Mesothelial cell of epicardium (in vitro differentiated cells): ENCODE data around the gene SNX1. TPM values are rescaled to one million over a fixed set of nuclear protein-coding genes. Genes with fewer than 3 reads are reported as not detected.
A peak's percentile ranks its signal among the peaks of the same experiment; 100 is the strongest.
"Not testable (repeated sequence)": the region's sequence is repeated elsewhere in the genome, so short reads cannot be mapped to it uniquely, and the experiment has no call there.

Experiments used
- DNase-seq, 2 experiments: peaks; one replicate each; pipeline ENCODE4 v3.0.0; 2021; ENCODE audit warnings: low spot score in 2 of 2; ENCODE audit not compliant: unreplicated experiment in 2 of 2
- H3K27ac Mint-ChIP-seq: 2 replicates; pipeline ENCODE4 v1.8.0; 2021; ENCODE audit warnings: mixed read lengths
- H3K27me3 Mint-ChIP-seq: 2 replicates; pipeline ENCODE4 v1.8.0; 2021; ENCODE audit warnings: low read depth, mixed read lengths
- H3K36me3 Mint-ChIP-seq: 2 replicates; pipeline ENCODE4 v1.8.0; 2021; ENCODE audit warnings: mixed read lengths
- H3K4me1 Mint-ChIP-seq: 2 replicates; pipeline ENCODE4 v1.8.0; 2021; ENCODE audit warnings: mixed read lengths
- H3K4me3 Mint-ChIP-seq: 2 replicates; pipeline ENCODE4 v1.8.0; 2021; ENCODE audit warnings: mild to moderate bottlenecking, moderate library complexity, mixed read lengths
- H3K9me3 Mint-ChIP-seq: 2 replicates; pipeline ENCODE4 v1.8.0; 2021; ENCODE audit warnings: mixed read lengths
- total RNA-seq: library from RNA; stranded (reverse); gene quantifications from 3 replicates; pipeline ENCODE4 v1.2.1, GENCODE V29; 2021
- TF ChIP-seq, protein P1 (sequence below): fragments of 200-600 bp; sonication (generic); IDR thresholded peaks from one replicate; pipeline ENCODE4 v1.5.0; 2021; ENCODE audit warnings: antibody characterized with exemption; ENCODE audit not compliant: unreplicated experiment

Gene SNX1
- total RNA-seq, 1 donor from 2014 or later = 93.6 TPM

DNA sequence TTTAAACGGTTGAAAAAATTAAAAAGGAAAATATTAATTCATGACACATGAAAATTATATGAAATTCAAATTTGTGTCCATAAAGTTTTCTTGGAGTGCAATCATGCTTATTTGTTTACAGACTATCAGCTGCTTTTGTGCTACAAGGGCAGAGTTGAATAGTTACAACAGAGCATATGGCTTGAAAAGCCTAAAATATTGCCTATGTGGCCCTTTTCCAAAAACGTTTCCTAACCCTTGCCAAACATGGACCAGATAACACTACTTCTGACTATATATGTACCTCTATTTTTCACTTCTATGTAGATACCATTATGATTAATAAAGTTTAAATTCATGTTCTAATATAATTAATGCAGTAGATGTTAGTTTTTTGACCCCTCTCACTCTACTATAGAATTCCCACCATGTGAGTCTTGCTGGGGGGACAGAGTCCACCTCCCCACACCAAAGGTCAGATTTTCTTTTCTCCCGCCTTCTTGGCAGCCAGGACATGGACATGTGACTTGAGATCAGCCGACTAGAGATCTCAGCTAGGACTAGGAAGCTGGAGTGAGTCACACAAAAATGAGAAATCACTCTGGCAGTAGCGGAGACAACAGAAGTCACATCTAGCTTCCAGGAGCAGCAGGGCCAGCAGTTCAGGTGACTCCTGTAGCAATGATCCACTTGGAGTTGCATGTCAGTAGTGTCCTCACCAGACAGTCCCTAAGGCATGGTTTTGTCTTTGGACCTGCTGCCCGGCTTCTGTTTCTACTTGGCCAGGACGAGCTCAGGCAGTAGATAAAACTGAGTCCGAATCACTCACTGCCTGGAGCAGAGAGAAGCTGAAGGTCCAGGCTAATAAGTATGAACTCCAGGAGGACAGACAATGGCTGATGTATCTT is 24.6 kb upstream of the SNX1 start:
- Mint-ChIP-seq H3K4me3 (no peak overlapping the region), H3K4me1 (no peaks in the 10 kb centered on the region), H3K27me3 (peaks cover 4% of the 10 kb centered on the region), H3K36me3 (peaks cover 24% of the 10 kb centered on the region), H3K27ac (no peak overlapping the region), H3K9me3 (no peaks in the 10 kb centered on the region)
- no peak for DNase-seq
- TF ChIP-seq, protein P1, sequence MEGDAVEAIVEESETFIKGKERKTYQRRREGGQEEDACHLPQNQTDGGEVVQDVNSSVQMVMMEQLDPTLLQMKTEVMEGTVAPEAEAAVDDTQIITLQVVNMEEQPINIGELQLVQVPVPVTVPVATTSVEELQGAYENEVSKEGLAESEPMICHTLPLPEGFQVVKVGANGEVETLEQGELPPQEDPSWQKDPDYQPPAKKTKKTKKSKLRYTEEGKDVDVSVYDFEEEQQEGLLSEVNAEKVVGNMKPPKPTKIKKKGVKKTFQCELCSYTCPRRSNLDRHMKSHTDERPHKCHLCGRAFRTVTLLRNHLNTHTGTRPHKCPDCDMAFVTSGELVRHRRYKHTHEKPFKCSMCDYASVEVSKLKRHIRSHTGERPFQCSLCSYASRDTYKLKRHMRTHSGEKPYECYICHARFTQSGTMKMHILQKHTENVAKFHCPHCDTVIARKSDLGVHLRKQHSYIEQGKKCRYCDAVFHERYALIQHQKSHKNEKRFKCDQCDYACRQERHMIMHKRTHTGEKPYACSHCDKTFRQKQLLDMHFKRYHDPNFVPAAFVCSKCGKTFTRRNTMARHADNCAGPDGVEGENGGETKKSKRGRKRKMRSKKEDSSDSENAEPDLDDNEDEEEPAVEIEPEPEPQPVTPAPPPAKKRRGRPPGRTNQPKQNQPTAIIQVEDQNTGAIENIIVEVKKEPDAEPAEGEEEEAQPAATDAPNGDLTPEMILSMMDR = no peak

DNA sequence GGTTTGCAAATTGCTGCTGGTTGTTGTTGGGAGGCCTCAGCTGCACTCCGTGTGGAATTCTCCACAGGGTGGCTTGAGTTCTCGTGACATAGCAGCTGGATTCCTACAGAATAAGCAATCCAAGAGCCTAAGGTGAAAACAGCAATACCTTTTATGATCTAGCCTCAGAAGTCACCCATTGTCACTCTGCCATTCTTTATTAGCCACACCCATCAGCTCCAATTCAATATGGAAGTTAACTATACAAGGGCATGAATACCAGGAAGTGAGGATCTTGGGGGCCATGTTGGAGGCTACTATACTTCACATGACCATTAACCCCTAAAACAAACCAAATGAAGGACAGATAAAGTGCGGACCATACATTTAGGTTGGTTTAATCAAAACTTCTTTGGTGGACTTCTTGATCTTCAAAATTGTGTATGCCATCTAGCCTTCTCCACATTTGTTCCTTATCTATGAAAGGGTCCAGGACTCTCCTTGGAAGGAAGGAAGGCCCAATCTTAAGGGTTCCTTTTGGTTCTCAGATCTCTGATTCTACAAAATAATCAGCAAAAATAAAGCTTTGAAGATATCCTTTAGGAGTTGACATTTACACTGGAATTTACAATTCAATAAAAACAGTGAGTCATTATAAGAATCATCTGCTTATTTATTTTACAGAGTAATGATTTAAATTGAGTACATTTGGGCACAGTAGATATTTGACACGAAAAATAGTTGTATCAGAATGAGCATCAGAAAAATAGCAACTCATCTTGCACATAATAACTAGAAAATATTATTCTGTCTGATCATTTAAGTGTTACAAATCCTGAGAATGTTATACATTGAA is 23.6 kb upstream of the SNX1 start:
- H3K4me1 Mint-ChIP-seq = no peaks in the 10 kb centered on the region
- TF ChIP-seq, protein P1 = no peak
- DNase-seq = no peak
- peaks cover 4% of the 10 kb centered on the region for H3K27me3 Mint-ChIP-seq
- no peak overlapping the region for H3K4me3 Mint-ChIP-seq
- H3K36me3 Mint-ChIP-seq = peaks cover 25% of the 10 kb centered on the region
- H3K27ac Mint-ChIP-seq = no peak overlapping the region
- no peaks in the 10 kb centered on the region for H3K9me3 Mint-ChIP-seq

DNA sequence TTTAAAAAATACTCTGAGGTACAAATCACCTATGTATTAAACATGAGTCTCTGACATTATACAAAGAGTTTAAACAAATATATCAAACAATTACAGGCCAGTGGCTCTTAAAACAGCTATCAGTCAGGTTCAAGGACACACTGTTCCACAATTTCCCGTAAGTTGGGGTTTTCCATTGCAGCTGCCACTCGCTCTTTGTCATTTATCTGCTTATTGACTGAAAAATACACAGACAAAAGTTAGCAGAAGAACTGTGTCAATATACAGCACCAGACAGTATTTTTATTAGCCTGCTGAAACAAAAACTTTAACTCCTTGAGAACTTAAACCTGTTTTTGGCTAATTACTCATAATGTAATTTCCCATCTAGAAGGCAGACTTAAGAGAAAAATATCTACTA is 23.0 kb upstream of the SNX1 start:
- Mint-ChIP-seq H3K4me1 (no peaks in the 10 kb centered on the region), H3K27me3 (no peaks in the 10 kb centered on the region), H3K4me3 (no peak overlapping the region), H3K27ac (peak overlapping the region; percentile 14), H3K36me3 (peaks cover 26% of the 10 kb centered on the region), H3K9me3 (no peaks in the 10 kb centered on the region)
- TF ChIP-seq, protein P1 = no peak
- DNase-seq = no peak

DNA sequence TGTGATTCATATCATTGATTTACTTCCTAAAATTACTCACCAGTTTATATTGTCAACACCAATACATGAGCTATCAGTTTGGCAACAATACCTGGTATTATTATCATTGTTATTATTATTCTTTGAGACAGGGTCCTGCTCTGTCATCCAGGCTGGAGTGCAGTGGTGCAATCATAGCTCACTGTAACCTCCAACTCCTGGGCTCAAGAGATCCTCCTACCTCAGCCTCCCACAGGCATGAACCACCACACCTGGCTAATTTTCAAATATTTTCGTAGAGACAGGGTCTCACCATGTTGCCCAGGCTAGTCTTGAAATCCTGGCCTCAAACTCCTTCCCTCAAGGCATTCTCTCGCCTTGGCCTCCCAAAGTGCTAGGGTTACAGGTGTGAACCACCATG is 22.3 kb upstream of the SNX1 start:
- not testable (repeated sequence) for H3K27me3 Mint-ChIP-seq, H3K27ac Mint-ChIP-seq, H3K9me3 Mint-ChIP-seq, H3K4me3 Mint-ChIP-seq, DNase-seq, H3K4me1 Mint-ChIP-seq
- H3K36me3 Mint-ChIP-seq = peaks cover 26% of the 10 kb centered on the region

DNA sequence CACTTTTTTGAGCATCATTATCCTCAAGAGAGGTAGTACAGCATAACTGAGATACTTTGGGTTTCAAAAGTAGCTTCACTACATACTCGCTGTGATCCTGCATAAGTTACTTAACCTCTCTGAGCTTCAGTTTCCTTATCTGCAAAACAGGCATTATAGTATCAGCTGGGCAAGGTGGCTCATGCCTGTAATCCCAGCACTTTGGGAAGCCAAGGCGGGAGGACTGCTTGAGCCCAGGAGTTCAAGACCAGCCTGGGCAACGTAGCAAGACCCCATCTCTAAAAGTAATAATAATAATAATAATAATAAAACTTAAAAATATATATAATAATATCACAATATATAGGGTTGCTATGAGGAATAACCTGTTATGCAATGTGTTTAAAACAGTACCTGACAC is 13.0 kb upstream of the SNX1 start:
- no peaks in the 10 kb centered on the region for H3K27me3 Mint-ChIP-seq
- no peak overlapping the region for H3K27ac Mint-ChIP-seq
- TF ChIP-seq, protein P1 = no peak
- peaks cover 1% of the 10 kb centered on the region for H3K9me3 Mint-ChIP-seq
- H3K4me1 Mint-ChIP-seq = no peaks in the 10 kb centered on the region
- DNase-seq = no peak
- H3K4me3 Mint-ChIP-seq = no peak overlapping the region
- peaks cover 30% of the 10 kb centered on the region for H3K36me3 Mint-ChIP-seq
